OCI-M1 (cell line): ENCODE measurements around the gene FPGT.
"Not testable (repeated sequence)": the region's sequence is repeated elsewhere in the genome, so short reads cannot be mapped to it uniquely, and the experiment has no call there.

Source experiments
- DNase-seq: peaks from one replicate; lab custom pipeline; 2025; lab: John Stamatoyannopoulos, UW

Gene FPGT

GRCh38 chr1:74197657-74198552, at the start of gene FPGT, which contains the start of gene LRRIQ3:
Gene FPGT, plus strand, starts transcription at chr1:74198242. Its CDS starts 37 bp downstream, at chr1:74198279.
Gene LRRIQ3, minus strand, starts transcription at chr1:74198176. Its CDS starts 14,492 bp downstream, at chr1:74183684.
- DNase-seq: peak; percentile 97

DNA sequence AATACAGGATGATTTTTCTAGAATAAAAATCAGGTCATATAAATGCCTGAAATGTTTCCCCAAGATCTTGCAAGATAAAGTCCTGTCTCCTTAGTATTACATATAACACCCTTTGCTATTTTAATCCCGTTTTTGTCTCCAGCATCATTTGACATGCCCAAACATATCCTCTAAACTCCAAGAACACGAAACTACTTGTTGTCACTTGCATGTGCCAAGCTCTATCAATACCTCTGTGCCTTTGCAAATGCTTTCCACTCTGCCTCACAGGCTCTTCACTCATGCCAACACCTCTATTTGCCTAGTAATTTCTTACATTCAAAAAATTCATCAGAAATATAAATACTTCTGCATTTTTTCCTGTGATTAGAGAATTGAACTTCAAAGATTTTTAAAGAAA, 38.0 kb upstream of the FPGT start:
- no peak for DNase-seq

DNA sequence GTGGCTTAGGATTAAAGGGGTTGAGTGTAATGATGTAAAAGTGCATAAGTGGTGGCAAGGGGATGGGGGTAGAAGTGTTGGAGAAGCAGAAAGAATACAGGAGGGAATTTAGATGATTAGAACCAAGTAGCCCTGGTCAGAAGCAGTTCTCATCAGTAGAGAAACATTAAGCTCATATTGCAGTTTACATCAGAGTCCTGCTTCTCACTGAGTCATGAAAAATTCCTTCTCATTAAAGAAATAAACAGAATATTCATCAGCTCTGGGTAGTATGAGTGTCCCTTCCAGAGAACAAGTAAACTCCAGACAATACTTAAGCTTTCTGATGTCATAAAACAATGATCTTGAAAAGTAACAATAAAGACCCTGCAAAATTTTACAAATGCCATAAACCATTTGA, 36.5 kb upstream of the FPGT start:
- no peak for DNase-seq

DNA sequence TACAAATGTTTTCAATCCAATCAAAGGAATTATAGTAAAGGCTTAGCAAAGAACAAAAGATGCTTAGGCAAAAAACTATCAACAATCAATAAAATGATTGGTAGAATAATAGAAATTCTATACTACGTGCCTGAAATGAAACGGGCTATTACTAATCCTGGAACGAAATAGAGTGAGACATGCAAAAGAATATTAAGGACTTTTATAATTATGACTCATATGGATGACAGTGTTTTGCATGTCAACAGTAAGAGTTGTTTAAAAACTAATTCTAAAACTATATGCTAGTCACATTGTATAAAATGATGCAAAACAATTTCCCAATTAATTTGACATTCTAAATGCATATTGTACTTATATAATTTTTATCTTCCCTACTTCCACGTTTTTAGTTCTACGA, 35.7 kb upstream of the FPGT start:
- no peak for DNase-seq

DNA sequence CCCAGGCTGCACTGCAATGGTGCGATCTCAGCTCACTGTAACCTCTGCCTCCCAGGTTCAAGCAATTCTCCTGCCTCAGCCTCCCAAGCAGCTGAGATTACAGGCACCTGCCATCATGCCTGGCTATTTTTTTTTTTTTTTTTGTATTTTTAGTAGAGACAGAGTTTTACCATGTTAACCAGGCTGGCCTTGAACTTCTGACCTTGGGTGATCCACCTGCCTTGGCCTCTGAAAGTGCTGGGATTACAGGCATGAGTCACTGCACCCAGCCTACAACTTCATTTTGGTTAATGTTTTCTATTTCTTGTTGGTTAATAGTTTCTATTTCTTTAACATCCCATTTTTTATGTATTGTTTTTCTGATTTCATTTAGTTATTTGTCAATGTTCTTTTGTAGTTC, 23.6 kb upstream of the FPGT start:
- not testable (repeated sequence) for DNase-seq

DNA sequence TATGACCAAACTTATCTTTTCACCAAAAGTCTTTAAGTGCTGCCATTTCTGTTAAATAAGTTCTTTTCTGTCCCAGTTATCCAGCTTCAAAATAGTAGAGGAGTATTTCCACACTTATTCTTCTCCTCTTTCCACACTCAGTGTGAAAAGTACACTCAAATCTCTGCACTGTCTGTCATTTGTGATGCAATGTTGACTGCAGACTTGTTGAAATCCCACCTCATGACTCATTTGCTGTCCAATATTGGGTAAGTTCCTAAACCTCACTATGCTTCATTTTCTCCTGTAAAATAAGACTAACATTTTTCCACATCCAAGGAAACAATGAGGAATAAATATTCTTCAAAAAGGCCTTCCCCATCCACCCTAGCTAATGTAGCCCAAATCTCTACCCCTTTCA, 17.6 kb upstream of the FPGT start:
- DNase-seq: no peak

DNA sequence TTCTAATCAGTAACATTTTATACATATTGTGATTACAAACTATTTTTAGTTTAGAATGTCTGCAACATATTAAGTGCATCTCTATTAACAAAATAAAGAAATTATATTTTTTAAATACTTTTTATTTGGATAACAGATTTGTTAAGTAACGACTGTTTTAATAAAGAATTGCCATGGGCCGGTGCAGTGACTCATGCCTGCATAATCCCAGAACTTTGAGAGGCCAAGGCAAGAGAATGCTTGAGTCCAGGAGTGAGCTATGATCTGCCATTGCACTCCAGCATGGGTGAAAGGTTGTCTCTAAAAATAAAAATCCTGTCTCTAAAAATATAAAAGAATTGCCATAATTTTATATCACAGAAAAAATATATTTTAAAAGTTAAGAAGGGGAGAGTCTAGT, 4.1 kb upstream of the FPGT start:
- no peak for DNase-seq

GRCh38 chr1:74195339-74195738, 2.7 kb upstream of the FPGT start:
- no peak for DNase-seq

DNA sequence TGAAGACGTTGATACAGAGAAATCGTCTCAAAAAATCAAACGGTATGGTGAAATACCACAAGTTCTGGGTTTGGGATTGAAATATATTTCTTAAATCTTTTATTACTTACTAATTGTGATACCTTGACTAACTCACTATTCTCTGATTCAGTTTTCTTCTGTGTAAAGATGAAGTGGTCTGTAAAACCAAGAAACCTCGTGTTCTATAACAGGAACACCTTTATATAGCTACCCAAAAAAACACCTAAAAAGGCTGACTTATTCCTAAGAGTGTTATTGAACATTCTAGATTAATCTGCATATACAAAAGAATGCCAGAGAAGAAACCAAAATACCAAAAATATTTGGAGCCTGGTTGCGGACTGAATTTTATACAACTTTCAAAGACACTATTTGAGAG, 787 bp upstream of the FPGT start:
- DNase-seq: peak; percentile 34

DNA sequence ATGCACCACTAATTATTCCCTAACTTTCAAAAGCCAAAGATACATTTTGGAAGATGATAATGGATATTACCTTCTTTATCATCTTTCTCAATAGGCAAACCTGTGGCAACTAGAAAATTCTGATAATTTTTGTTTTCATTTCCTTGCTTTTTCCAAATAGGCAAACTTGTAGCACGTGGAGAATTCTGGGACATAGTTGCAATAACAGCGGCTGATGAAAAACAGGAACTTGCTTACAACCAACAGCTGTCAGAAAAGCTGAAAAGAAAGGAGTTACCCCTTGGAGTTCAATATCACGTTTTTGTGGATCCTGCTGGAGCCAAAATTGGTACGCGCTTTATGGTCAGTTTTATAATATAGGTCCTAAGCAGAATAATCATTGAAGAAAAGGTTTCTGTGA, 1.5 kb downstream of the FPGT start:
- peak; percentile 80 for DNase-seq

GRCh38 chr1:74205266-74205665, 7.2 kb downstream of the FPGT start:
- DNase-seq: no peak

GRCh38 chr1:74215229-74215628, 17.2 kb downstream of the FPGT start:
- DNase-seq: no peak

GRCh38 chr1:74222701-74223100, 24.7 kb downstream of the FPGT start:
- no peak for DNase-seq

- no peak for DNase-seq
Measured at GRCh38 chr1:74223453-74223852, 25.4 kb downstream of the FPGT start.

- no peak for DNase-seq
Measured at GRCh38 chr1:74235153-74235552, 37.1 kb downstream of the FPGT start, which contains the start of gene TNNI3K. Gene TNNI3K, plus strand, starts transcription at chr1:74235387. Its CDS starts 65 bp downstream, at chr1:74235452.

DNA sequence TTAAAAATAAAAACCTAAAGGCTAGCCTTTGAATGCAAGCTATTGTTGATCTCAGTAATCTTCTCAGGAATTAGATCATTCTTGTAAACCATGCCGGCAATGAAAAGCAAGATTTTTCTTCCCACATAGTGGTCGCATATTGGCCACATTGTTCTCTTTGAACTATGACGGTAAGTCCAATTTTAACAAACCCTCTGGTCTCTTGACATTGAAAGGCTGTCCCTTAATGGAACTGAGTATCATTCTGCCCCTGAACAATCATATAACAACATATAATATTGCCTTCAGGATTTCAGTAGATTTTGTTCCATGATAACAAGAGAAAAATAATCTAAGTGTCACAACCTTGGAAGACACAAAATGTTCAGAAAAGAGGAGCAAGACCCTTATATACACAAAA, 38.4 kb downstream of the FPGT start:
- DNase-seq: no peak

- no peak for DNase-seq
Measured at GRCh38 chr1:74237035-74237434, 39.0 kb downstream of the FPGT start.

GRCh38 chr1:74237787-74238186, 39.7 kb downstream of the FPGT start:
- DNase-seq: no peak

DNA sequence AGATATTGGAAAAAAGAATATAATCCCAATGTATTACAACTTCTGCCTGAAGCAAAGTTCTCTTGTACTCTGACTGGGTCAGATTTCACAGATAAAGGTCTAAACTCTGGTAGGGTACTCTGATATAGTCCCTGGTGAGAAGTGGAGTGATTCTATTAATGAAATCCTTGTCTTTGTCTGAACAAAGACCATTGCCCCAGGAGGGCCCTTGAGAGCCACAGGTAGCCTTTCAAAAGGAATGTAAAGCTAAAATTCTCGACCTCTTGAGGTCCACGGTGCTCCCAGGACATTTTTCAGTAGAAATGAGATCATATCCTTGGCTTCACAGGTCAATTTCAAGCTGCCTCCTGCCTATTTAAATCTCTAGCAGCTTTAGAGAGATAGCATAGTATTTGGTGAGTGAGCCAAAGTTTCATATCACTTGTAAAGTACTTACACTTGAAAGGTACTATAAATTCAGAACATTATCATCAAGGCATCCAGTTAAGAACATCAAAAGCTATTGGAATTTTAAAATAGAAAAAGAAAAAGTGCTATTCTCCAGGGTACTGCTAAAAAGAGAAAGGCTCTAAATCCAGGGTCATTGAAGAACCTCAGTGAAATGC, 47.2 kb downstream of the FPGT start:
- no peak for DNase-seq

DNA sequence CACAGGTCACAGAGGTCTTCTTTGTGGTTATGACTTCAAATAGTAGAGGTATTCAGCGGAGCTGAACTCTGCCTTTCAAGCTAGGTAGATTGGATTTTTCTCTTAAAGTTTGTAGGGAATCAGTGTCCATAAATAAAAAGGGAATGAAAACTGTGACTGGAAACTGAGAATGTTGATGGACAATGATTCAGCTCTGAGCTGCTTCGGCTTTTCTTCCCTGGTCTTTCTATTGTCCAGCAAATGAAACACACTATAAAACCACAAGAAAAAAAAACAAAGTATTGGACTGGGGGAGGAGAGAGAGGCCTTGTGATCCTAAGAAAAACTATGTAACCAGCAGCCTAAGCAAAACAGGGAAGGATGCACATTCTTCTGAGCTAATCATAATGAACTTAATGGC, 48.3 kb downstream of the FPGT start:
- no peak for DNase-seq

- no peak for DNase-seq
Measured at GRCh38 chr1:74247881-74248528, 50.0 kb downstream of the FPGT start.

DNA sequence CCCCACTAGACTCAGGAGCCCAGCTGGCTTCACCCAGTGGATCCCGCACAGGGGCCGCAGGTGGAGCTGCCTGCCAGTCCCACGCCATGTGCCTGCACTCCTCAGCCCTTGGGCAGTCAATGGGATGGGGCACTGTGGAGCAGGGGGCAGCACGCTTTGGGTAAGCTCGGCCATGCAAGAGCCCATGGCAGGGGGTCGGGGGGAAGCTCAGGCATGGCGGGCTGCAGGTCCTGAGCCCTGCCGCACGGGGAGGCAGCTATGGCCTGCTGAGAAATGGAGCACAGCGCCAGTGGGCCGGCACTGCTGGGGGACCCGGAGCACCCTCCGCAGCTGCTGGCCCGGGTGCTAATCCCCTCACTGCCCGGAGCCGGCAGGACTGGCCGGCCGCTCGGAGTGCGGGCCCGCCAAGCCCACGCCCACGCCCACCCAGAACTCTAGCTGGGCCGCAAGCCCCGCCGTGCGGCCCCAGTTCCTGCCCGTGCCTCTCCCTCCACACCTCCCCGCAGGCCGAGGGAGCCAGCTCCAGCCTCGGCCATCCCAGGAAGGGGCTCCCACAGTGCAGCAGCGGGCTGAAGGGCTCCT, 55.3 kb downstream of the FPGT start:
- DNase-seq: not testable (repeated sequence)
